Right ventricle myocardium inferior (tissue), 1 donor: Measurements from ENCODE around the gene FBXL12. TPM values are rescaled to one million over a fixed set of nuclear protein-coding genes. Genes with fewer than 3 reads are reported as not detected.

ENCODE experiments used
- total RNA-seq: library from RNA; stranded (reverse); fragmentation: NEBNext Ultra II Directional; extraction: Animal tissue kit (Norgen Biotek cat#: 25700); gene quantifications from one replicate; pipeline ENCODE4 v1.2.1, GENCODE V29; 2021
- donor health status: DM: no; HTN: yes; CAD: no; lungs with severe emphysema.

The FBXL12 gene
- total RNA-seq, 1 donor from 2014 or later, result 10.4 TPM

Other genes with a start within 250 kb of the FBXL12 start
- 20.7 TPM for gene ZNF121, start 234.6 kb downstream of the FBXL12 start, total RNA-seq
- 20.3 TPM for gene ZNF561, start 197.8 kb downstream of the FBXL12 start, total RNA-seq
- 21.7 TPM for gene ZNF562, start 144.0 kb downstream of the FBXL12 start, total RNA-seq
- 9.3 TPM for gene ZNF846, start 50.3 kb downstream of the FBXL12 start, total RNA-seq
- gene UBL5, start 8.8 kb upstream of the FBXL12 start, total RNA-seq, result 581 TPM
- 89.2 TPM for gene PIN1, start 16.2 kb upstream of the FBXL12 start, total RNA-seq
- 2.2 TPM for gene OLFM2, start 117.4 kb upstream of the FBXL12 start, total RNA-seq
- gene COL5A3, start 191.4 kb upstream of the FBXL12 start, total RNA-seq, result 10.4 TPM
- gene RDH8, start 194.4 kb upstream of the FBXL12 start, total RNA-seq, result not detected